HG02840 (cell line): ENCODE data around the gene RBMS1.

Experiments used
- ATAC-seq: cut with Tn5 transposase; IDR thresholded peaks from one replicate; pipeline ENCODE4 v1.9.1; 2021; ENCODE audit warnings: mild to moderate bottlenecking, moderate library complexity, moderate number of reproducible peaks; ENCODE audit not compliant: unreplicated experiment, low FRiP score

The RBMS1 gene

GRCh38 chr2:160241251-160242137 is 252.1 kb downstream of the RBMS1 start:
- no peak for ATAC-seq

GRCh38 chr2:160239436-160239835 is 254.2 kb downstream of the RBMS1 start:
- no peak for ATAC-seq

GRCh38 chr2:160238392-160238791 is 255.2 kb downstream of the RBMS1 start:
- ATAC-seq = no peak

- no peak for ATAC-seq
These were observed 260.6 kb downstream of the RBMS1 start for GRCh38 chr2:160232905-160233475.

- ATAC-seq = no peak
These were observed 264.0 kb downstream of the RBMS1 start for GRCh38 chr2:160229591-160229990.

GRCh38 chr2:160228141-160228917 is 265.3 kb downstream of the RBMS1 start:
- ATAC-seq = no peak

GRCh38 chr2:160227293-160227915 is 266.2 kb downstream of the RBMS1 start:
- ATAC-seq = no peak

GRCh38 chr2:160226367-160226766 is 267.2 kb downstream of the RBMS1 start:
- no peak for ATAC-seq

GRCh38 chr2:160225722-160226121 is 267.9 kb downstream of the RBMS1 start:
- no peak for ATAC-seq

GRCh38 chr2:160224507-160224906 is 269.1 kb downstream of the RBMS1 start:
- ATAC-seq = no peak

GRCh38 chr2:160224060-160224459 is 269.5 kb downstream of the RBMS1 start:
- ATAC-seq = peak; percentile 95

GRCh38 chr2:160223560-160223959 is 270.0 kb downstream of the RBMS1 start:
- no peak for ATAC-seq

- no peak for ATAC-seq
These were observed 270.9 kb downstream of the RBMS1 start for GRCh38 chr2:160222546-160223283.
